Measurements from ENCODE around the gene TMEM88. TPM values are rescaled to one million over a fixed set of nuclear protein-coding genes. Genes with fewer than 3 reads are reported as not detected.

Gene TMEM88
- total RNA-seq, 1 experiment from 2014 or later: 11.3 TPM

DNA sequence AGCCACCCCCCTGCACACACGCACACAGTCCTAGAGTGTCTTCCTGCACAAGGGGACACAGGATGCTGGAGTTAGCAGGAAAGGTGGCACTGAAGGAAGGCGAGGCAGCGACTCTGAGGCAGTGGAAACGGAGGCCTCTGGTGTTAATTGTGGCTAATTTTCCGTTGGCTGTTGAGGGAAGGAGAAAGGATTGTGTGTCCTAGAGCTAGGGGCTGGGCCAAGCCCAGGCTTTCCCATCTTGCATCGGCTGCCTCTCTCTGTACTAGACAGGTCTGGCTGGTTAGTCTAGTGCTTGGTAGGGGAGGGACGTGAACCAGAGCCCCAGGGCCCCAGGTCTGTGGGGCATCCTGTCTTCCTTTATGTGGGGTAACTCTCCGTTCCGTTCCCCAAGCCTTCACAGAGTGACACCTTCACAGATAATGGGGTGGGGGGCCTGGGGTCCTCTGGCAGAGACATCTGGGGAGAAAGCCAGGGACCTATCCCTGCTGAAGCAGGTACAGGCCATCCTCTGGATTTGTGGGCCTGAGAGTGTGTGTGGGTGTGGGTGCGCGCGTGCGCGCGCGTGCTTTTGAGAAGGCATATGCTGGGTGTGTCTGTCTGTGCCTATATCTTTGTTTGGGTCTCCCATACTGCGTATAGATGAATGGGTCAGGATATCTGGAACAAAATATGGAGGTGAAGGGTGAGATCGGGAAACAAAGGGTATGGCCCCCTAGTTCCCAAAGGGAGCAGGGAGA is 33.5 kb downstream of the TMEM88 start, which contains the start of gene CHD3:
Gene CHD3, plus strand, starts transcription at position 606 of the 737 bp plus-strand sequence. CDS start 212 bp downstream, outside the sequence.
- H2AFZ ChIP-seq (ENCODE audit: low read length): no peak within 1 kb of the TSS
- H3K23me2 ChIP-seq (ENCODE audit: insufficient read length, low read depth, low read length, poor library complexity, severe bottlenecking): peaks cover 28% of the 10 kb centered on the region
- H3K4ac ChIP-seq (ENCODE audit: low read depth, low read length): no peak within 1 kb of the TSS
- H3K56ac ChIP-seq (ENCODE audit: insufficient read length, low read depth, low read length): no peak within 1 kb of the TSS
- H4K91ac ChIP-seq (ENCODE audit: insufficient read length, low read depth, low read length): no peak within 1 kb of the TSS
- DNase-seq: peak; percentile 44
- no peak within 1 kb of the TSS for H4K5ac ChIP-seq (ENCODE audit: insufficient read length, low read depth, low read length)
- no peak within 1 kb of the TSS for H3K18ac ChIP-seq (ENCODE audit: insufficient read length, low read depth, low read length)
- no peaks in the 10 kb centered on the region; the same call in 1 of the 2 replicates for H3K27me3 ChIP-seq (ENCODE audit: insufficient read depth, low read length)
- no peak within 1 kb of the TSS for H3T11ph ChIP-seq (ENCODE audit: low read length)
- TF ChIP-seq, protein P1, sequence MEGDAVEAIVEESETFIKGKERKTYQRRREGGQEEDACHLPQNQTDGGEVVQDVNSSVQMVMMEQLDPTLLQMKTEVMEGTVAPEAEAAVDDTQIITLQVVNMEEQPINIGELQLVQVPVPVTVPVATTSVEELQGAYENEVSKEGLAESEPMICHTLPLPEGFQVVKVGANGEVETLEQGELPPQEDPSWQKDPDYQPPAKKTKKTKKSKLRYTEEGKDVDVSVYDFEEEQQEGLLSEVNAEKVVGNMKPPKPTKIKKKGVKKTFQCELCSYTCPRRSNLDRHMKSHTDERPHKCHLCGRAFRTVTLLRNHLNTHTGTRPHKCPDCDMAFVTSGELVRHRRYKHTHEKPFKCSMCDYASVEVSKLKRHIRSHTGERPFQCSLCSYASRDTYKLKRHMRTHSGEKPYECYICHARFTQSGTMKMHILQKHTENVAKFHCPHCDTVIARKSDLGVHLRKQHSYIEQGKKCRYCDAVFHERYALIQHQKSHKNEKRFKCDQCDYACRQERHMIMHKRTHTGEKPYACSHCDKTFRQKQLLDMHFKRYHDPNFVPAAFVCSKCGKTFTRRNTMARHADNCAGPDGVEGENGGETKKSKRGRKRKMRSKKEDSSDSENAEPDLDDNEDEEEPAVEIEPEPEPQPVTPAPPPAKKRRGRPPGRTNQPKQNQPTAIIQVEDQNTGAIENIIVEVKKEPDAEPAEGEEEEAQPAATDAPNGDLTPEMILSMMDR (conservative IDR thresholded peaks at IDR 0.05): no peak
- Mint-ChIP-seq H3K27me3 (ENCODE audit: low read depth) (no peaks in the 10 kb centered on the region; the same call in none of the 2 replicates), H3K36me3 (ENCODE audit: insufficient read depth in 1 of 3, low read depth in 3 of 3) (peaks cover 0 to 15% (median 0%) of the 10 kb centered on the region in 3 experiments; a peak in 3 of 7 replicates), H3K27ac (no peak within 1 kb of the TSS), H3K4me1 (peaks cover 3 to 4% of the 10 kb centered on the region in 2 experiments), H3K4me3 (no peak within 1 kb of the TSS; a peak in 1 of 5 replicates), H3K9me3 (no peaks in the 10 kb centered on the region)
- no peaks in the 10 kb centered on the region for H3K9me3 ChIP-seq (ENCODE audit: control insufficient read depth, low read depth, low read length)
- no CpG with 5 or more reads among the region's 18 CpGs for WGBS (ENCODE audit: extremely low coverage, insufficient read length, low lambda C conversion rate)
- H3K14ac ChIP-seq (ENCODE audit: insufficient read depth, low read length): peak within 1 kb of the TSS; percentile 64
- H2BK120ac ChIP-seq (ENCODE audit: low read depth, low read length, poor library complexity, severe bottlenecking): no peak within 1 kb of the TSS
- no peaks in the 10 kb centered on the region for H3K79me1 ChIP-seq (ENCODE audit: insufficient read depth, low read depth, low read length, poor library complexity, severe bottlenecking)
- H3K23ac ChIP-seq (ENCODE audit: insufficient read length, low read depth, low read length): no peak within 1 kb of the TSS
- no peaks in the 10 kb centered on the region for H3K4me1 ChIP-seq (ENCODE audit: insufficient read depth, low read length)
- H3K79me2 ChIP-seq (ENCODE audit: insufficient read depth, low read length): no peaks in the 10 kb centered on the region
- H2BK5ac ChIP-seq (ENCODE audit: insufficient read length, low read length): no peak within 1 kb of the TSS
- H3K9ac ChIP-seq (ENCODE audit: extremely low read depth, insufficient read length, low read length): peak within 1 kb of the TSS; percentile 12
- no peak within 1 kb of the TSS for H3K27ac ChIP-seq (ENCODE audit: insufficient read length, low read depth, low read length)
- H2BK12ac ChIP-seq (ENCODE audit: insufficient read length, low read depth, low read length): no peak within 1 kb of the TSS
- H4K8ac ChIP-seq (replicated peaks; ENCODE audit: insufficient read length, low read depth, low read length): no peak within 1 kb of the TSS
- H2BK20ac ChIP-seq (ENCODE audit: low read depth, low read length, poor library complexity, severe bottlenecking): no peak within 1 kb of the TSS
- no peak within 1 kb of the TSS for H2AK5ac ChIP-seq (ENCODE audit: insufficient read length, low read length)
- peak within 1 kb of the TSS; percentile 82 for H3K4me2 ChIP-seq (ENCODE audit: insufficient read depth, insufficient read length, low read length)
- H4K20me1 ChIP-seq (ENCODE audit: control insufficient read depth, insufficient read depth, insufficient read length): no peaks in the 10 kb centered on the region
- no peak within 1 kb of the TSS for H2BK15ac ChIP-seq (ENCODE audit: low read depth, low read length)
